Mucosa of gallbladder (tissue), 1 donor: ENCODE data around the gene KRTAP2-2. TPM values are rescaled to one million over a fixed set of nuclear protein-coding genes. Genes with fewer than 3 reads are reported as not detected.
"Not testable (repeated sequence)": the region's sequence is repeated elsewhere in the genome, so short reads cannot be mapped to it uniquely, and the experiment has no call there.

ENCODE experiments used
- DNase-seq: peaks from one replicate; pipeline ENCODE4 v3.0.0-alpha.2; 2020; ENCODE audit warnings: low spot score
- total RNA-seq: library from RNA; stranded (reverse); gene quantifications from one replicate; pipeline ENCODE4 v1.2.1, GENCODE V29; 2021
- donor health status: DM: no; HTN: no; CAD: no.

Gene KRTAP2-2
- total RNA-seq: not detected

GRCh38 chr17:41055130-41055529 lies at the start of gene KRTAP2-2:
TSS of gene KRTAP2-2 (minus strand) at chr17:41055230. CDS start at chr17:41055211, 19 bp downstream.
- not testable (repeated sequence) for DNase-seq

- DNase-seq: not testable (repeated sequence)
Observed at GRCh38 chr17:41104386-41105038, 49.5 kb upstream of the KRTAP2-2 start.

GRCh38 chr17:41103896-41104295 lies 48.9 kb upstream of the KRTAP2-2 start:
- DNase-seq: no peak

- DNase-seq: no peak
Observed at GRCh38 chr17:41101586-41102259, 46.7 kb upstream of the KRTAP2-2 start, which contains the start of gene KRTAP4-16. TSS of gene KRTAP4-16 (minus strand) at chr17:41102209. CDS start at chr17:41102209, 0 bp downstream.

GRCh38 chr17:41099682-41100480 lies 44.9 kb upstream of the KRTAP2-2 start:
- not testable (repeated sequence) for DNase-seq

GRCh38 chr17:41098481-41098880 lies 43.5 kb upstream of the KRTAP2-2 start:
- no peak for DNase-seq

GRCh38 chr17:41098042-41098441 lies 43.0 kb upstream of the KRTAP2-2 start, which contains the start of gene KRTAP4-8:
TSS of gene KRTAP4-8 (minus strand) at chr17:41098142. CDS start at chr17:41098084, 58 bp downstream.
- DNase-seq: no peak

GRCh38 chr17:41096055-41096454 lies 41.0 kb upstream of the KRTAP2-2 start:
- DNase-seq: no peak

- not testable (repeated sequence) for DNase-seq
Observed at GRCh38 chr17:41088760-41089352, 33.8 kb upstream of the KRTAP2-2 start.

- not testable (repeated sequence) for DNase-seq
Observed at GRCh38 chr17:41084100-41084856, 29.2 kb upstream of the KRTAP2-2 start, which contains the start of gene KRTAP4-7. TSS of gene KRTAP4-7 (plus strand) at chr17:41084150. CDS start at chr17:41084207, 57 bp downstream.

GRCh38 chr17:41083427-41083826 lies 28.4 kb upstream of the KRTAP2-2 start:
- not testable (repeated sequence) for DNase-seq

- no peak for DNase-seq
Observed at GRCh38 chr17:41082626-41083025, 27.6 kb upstream of the KRTAP2-2 start.

GRCh38 chr17:41076788-41077187 lies 21.8 kb upstream of the KRTAP2-2 start:
- DNase-seq: no peak

- DNase-seq: no peak
Observed at GRCh38 chr17:41073676-41074075, 18.6 kb upstream of the KRTAP2-2 start.

GRCh38 chr17:41071606-41072360 lies 16.8 kb upstream of the KRTAP2-2 start:
- DNase-seq: no peak

GRCh38 chr17:41069031-41069430 lies 14.0 kb upstream of the KRTAP2-2 start:
- DNase-seq: no peak

GRCh38 chr17:41067281-41067680 lies 12.3 kb upstream of the KRTAP2-2 start:
- no peak for DNase-seq

GRCh38 chr17:41065829-41066624 lies 11.0 kb upstream of the KRTAP2-2 start, which contains the start of gene KRTAP2-4:
TSS of gene KRTAP2-4 (minus strand) at chr17:41065879. CDS start at chr17:41065845, 34 bp downstream.
- no peak for DNase-seq

- not testable (repeated sequence) for DNase-seq
Observed at GRCh38 chr17:41065016-41065689, 10.1 kb upstream of the KRTAP2-2 start.
